ENCODE results near the gene USP32.
"Not testable (repeated sequence)": the region's sequence is repeated elsewhere in the genome, so short reads cannot be mapped to it uniquely, and the experiment has no call there.

GRCh38 chr17:60178180-60178579 is 213.8 kb downstream of the USP32 start:
- TF ChIP-seq, protein P1, sequence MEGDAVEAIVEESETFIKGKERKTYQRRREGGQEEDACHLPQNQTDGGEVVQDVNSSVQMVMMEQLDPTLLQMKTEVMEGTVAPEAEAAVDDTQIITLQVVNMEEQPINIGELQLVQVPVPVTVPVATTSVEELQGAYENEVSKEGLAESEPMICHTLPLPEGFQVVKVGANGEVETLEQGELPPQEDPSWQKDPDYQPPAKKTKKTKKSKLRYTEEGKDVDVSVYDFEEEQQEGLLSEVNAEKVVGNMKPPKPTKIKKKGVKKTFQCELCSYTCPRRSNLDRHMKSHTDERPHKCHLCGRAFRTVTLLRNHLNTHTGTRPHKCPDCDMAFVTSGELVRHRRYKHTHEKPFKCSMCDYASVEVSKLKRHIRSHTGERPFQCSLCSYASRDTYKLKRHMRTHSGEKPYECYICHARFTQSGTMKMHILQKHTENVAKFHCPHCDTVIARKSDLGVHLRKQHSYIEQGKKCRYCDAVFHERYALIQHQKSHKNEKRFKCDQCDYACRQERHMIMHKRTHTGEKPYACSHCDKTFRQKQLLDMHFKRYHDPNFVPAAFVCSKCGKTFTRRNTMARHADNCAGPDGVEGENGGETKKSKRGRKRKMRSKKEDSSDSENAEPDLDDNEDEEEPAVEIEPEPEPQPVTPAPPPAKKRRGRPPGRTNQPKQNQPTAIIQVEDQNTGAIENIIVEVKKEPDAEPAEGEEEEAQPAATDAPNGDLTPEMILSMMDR (IDR thresholded peaks at IDR 0.05; ENCODE audit: low read depth, low read length), result not testable (repeated sequence)
- TF ChIP-seq MYC (IDR thresholded peaks at IDR 0.05; ENCODE audit: low read depth, low read length); POLR2A (IDR thresholded peaks at IDR 0.05; ENCODE audit: extremely low read depth, insufficient read length): not testable (repeated sequence)
